K562 (cell line): ENCODE data around the gene FKBP8. TPM values are rescaled to one million over a fixed set of nuclear protein-coding genes. Genes with fewer than 3 reads are reported as not detected.

Experiments used
- BRD4 ChIP-seq: fragments of 200-600 bp; sonication (generic); IDR thresholded peaks from 2 replicates; pipeline ENCODE4 v1.6.1; 2017; ENCODE audit warnings: inconsistent platforms
- CTBP1 ChIP-seq: fragments of 450-650 bp; IDR thresholded peaks from 2 replicates; pipeline ENCODE4 v1.6.1; 2016; ENCODE audit warnings: borderline replicate concordance
- FOXA1 ChIP-seq: fragments of 450-650 bp; IDR thresholded peaks from 2 replicates; pipeline ENCODE4 v1.6.1; 2016; ENCODE audit warnings: mild to moderate bottlenecking, borderline replicate concordance
- FOXA3 ChIP-seq, 2 experiments: fragments of 450-650 bp in 1 of 2; sonication (generic) in 1 of 2; formaldehyde crosslinking; IDR thresholded peaks in 1 of 2; conservative IDR thresholded peaks in 1 of 2; 2 replicates each; pipeline versions ENCODE4 v1.4.0 to v1.8.0; 2020 to 2022; ENCODE audit warnings: mild to moderate bottlenecking in 2 of 2, missing genetic modification reagents in 1 of 2
- HDAC2 ChIP-seq: fragments of 450-650 bp; IDR thresholded peaks from 2 replicates; pipeline ENCODE4 v1.6.1; 2016; ENCODE audit warnings: mild to moderate bottlenecking
- HDAC6 ChIP-seq: IDR thresholded peaks from 2 replicates; pipeline ENCODE4 v1.6.1; 2012; ENCODE audit warnings: low read depth, mild to moderate bottlenecking, control low read depth, inconsistent platforms, low read length, moderate library complexity
- HDGF ChIP-seq: fragments of 450-650 bp; IDR thresholded peaks from 2 replicates; pipeline ENCODE4 v1.6.1; 2016
- HES1 ChIP-seq: fragments of 450-650 bp; IDR thresholded peaks from 2 replicates; pipeline ENCODE4 v1.6.1; 2016; ENCODE audit warnings: low read depth, mild to moderate bottlenecking, moderate library complexity
- IRF2 ChIP-seq: sonication (generic); formaldehyde crosslinking; IDR thresholded peaks from 2 replicates; pipeline ENCODE4 v1.8.1; 2022; ENCODE audit warnings: mild to moderate bottlenecking, missing genetic modification reagents
- LEF1 ChIP-seq: fragments of 450-650 bp; IDR thresholded peaks from 2 replicates; pipeline ENCODE4 v1.6.1; 2016; ENCODE audit warnings: mild to moderate bottlenecking
- RBM14 ChIP-seq: fragments of 200-400 bp; formaldehyde crosslinking; IDR thresholded peaks from 2 replicates; pipeline ENCODE4 v1.6.1; 2018; ENCODE audit warnings: low read depth, mild to moderate bottlenecking, low read length, moderate library complexity, borderline replicate concordance; ENCODE audit not compliant: insufficient read depth
- SNRNP70 ChIP-seq: fragments of 200-400 bp; formaldehyde crosslinking; optimal IDR thresholded peaks from 2 replicates; pipeline ENCODE3; 2017; ENCODE audit warnings: low read depth, low read length
- SRSF9 ChIP-seq: fragments of 200-400 bp; formaldehyde crosslinking; IDR thresholded peaks from 2 replicates; pipeline ENCODE4 v1.6.1; 2017; ENCODE audit warnings: low read depth, low read length, borderline replicate concordance
- STAT5B ChIP-seq: fragments of 250-450 bp; sonication (Bioruptor Pico); IDR thresholded peaks from 2 replicates; pipeline ENCODE4 v1.8.0; 2021; ENCODE audit warnings: mild to moderate bottlenecking, inconsistent platforms
- TAF9B ChIP-seq: fragments of 450-650 bp; IDR thresholded peaks from 2 replicates; pipeline ENCODE4 v1.6.1; 2018; ENCODE audit warnings: mild to moderate bottlenecking; ENCODE audit not compliant: partially characterized antibody
- USF1 ChIP-seq: sonication (generic); formaldehyde crosslinking; IDR thresholded peaks from 2 replicates; pipeline ENCODE4 v1.9.0; 2022; ENCODE audit warnings: mild to moderate bottlenecking, missing genetic modification reagents
- ZBTB1 ChIP-seq: sonication (generic); formaldehyde crosslinking; IDR thresholded peaks from 2 replicates; pipeline ENCODE4 v1.8.1; 2023; ENCODE audit warnings: missing genetic modification reagents, low read depth, mild to moderate bottlenecking, borderline replicate concordance
- ZBTB17 ChIP-seq: fragments of 450-650 bp; formaldehyde crosslinking; IDR thresholded peaks from 2 replicates; pipeline ENCODE4 v1.4.0; 2020; ENCODE audit warnings: mild to moderate bottlenecking
- ZNF143 ChIP-seq: sonication (generic); formaldehyde crosslinking; IDR thresholded peaks from 2 replicates; pipeline ENCODE4 v1.9.0; 2022; ENCODE audit warnings: mild to moderate bottlenecking, missing genetic modification reagents
- ZNF239 ChIP-seq: fragments of 250-450 bp; sonication (Bioruptor Pico); IDR thresholded peaks from 2 replicates; pipeline ENCODE4 v1.4.0; 2020; ENCODE audit warnings: mild to moderate bottlenecking
- ZNF253 ChIP-seq: fragments of 250-450 bp; sonication (Bioruptor Pico); conservative IDR thresholded peaks from 2 replicates; pipeline ENCODE4 v1.6.1; 2021; ENCODE audit warnings: mild to moderate bottlenecking
- ZNF445 ChIP-seq: fragments of 250-450 bp; sonication (Bioruptor Pico); IDR thresholded peaks from 2 replicates; pipeline ENCODE4 v1.4.0; 2020; ENCODE audit warnings: low read depth, mild to moderate bottlenecking, moderate library complexity
- ZNF780A ChIP-seq: fragments of 250-450 bp; sonication (Bioruptor Pico); IDR thresholded peaks from 2 replicates; pipeline ENCODE4 v1.5.0; 2021; ENCODE audit warnings: mild to moderate bottlenecking
- polyA plus RNA-seq, 8 experiments: library from polyadenylated mRNA; depleted of rRNA in 4 of 8; stranded (reverse) in 5 of 8; unstranded in 3 of 8; fragments of >200 nt; fragmentation: Nextera tagmentation in 2 of 8; fragmentation: Illumina TruSeq in 1 of 8; extraction: Ambion mirVana in 2 of 8; extraction: Trizol in 1 of 8; gene quantifications; 2 replicates each; pipeline versions ENCODE4 v1.2.1 to v1.2.3, GENCODE V29; 2011 to 2014; ENCODE audit warnings: inconsistent platforms in 1 of 8, missing spikeins in 1 of 8
- total RNA-seq, 7 experiments: library from RNA; depleted of rRNA in 6 of 7; stranded (reverse); fragments of >200 nt in 6 of 7; fragmentation: Illumina TruSeq in 2 of 7; extraction: Trizol in 2 of 7; gene quantifications; 2 replicates each; pipeline versions ENCODE4 v1.2.1 to v1.2.3, GENCODE V29; 2011 to 2021; ENCODE audit warnings: low replicate concordance in 1 of 7
- TF ChIP-seq, protein P1 (sequence below): fragments of 450-650 bp; IDR thresholded peaks from 2 replicates; pipeline ENCODE4 v1.6.1; 2016
- TF ChIP-seq, protein P2 (sequence below), 2 experiments: IDR thresholded peaks in 1 of 2; conservative IDR thresholded peaks in 1 of 2; 2 replicates each; pipeline ENCODE4 v1.6.1; 2016; ENCODE audit warnings: low read depth in 2 of 2, mild to moderate bottlenecking in 1 of 2, missing compliant biosample characterization in 1 of 2, missing genetic modification characterization in 1 of 2, moderate library complexity in 1 of 2

FKBP8 gene
- total and polyA plus RNA-seq, 9 of the 15 experiments (the other 6 are each of a cell fraction or from before 2014, with no cell fraction given): 0.46 to 236 (median 104) TPM

- TF ChIP-seq, protein P1, sequence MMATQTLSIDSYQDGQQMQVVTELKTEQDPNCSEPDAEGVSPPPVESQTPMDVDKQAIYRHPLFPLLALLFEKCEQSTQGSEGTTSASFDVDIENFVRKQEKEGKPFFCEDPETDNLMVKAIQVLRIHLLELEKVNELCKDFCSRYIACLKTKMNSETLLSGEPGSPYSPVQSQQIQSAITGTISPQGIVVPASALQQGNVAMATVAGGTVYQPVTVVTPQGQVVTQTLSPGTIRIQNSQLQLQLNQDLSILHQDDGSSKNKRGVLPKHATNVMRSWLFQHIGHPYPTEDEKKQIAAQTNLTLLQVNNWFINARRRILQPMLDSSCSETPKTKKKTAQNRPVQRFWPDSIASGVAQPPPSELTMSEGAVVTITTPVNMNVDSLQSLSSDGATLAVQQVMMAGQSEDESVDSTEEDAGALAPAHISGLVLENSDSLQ: peak; percentile 45; the same call in 1 of the 2 replicates
- no peak for TF ChIP-seq ZNF445 (CRISPR knock-in tag)
- no peak for TF ChIP-seq IRF2 (CRISPR knock-in tag)
- no peak for TF ChIP-seq ZNF239 (CRISPR knock-in tag)
- TF ChIP-seq ZBTB1 (CRISPR knock-in tag): no peak
- no peak for TF ChIP-seq HDGF
- no peak for TF ChIP-seq FOXA3 (CRISPR knock-in tag; conservative IDR thresholded peaks at IDR 0.05 in 1 of 2, IDR thresholded peaks at IDR 0.05 in 1 of 2)
- TF ChIP-seq HDAC6: no peak
- no peak for TF ChIP-seq ZNF780A (CRISPR knock-in tag)
- TF ChIP-seq ZNF143 (CRISPR knock-in tag): no peak
- TF ChIP-seq STAT5B (CRISPR knock-in tag): no peak
- TF ChIP-seq ZBTB17 (CRISPR knock-in tag): no peak
- TF ChIP-seq HES1: no peak
- TF ChIP-seq BRD4: no peak
- no peak for TF ChIP-seq LEF1
- TF ChIP-seq ZNF253: no peak
- TF ChIP-seq RBM14: no peak
- TF ChIP-seq CTBP1: 0 out of 2 replicates have a peak, but pooled peaks have one; percentile 44
- no peak for TF ChIP-seq SRSF9
- TF ChIP-seq, protein P2, sequence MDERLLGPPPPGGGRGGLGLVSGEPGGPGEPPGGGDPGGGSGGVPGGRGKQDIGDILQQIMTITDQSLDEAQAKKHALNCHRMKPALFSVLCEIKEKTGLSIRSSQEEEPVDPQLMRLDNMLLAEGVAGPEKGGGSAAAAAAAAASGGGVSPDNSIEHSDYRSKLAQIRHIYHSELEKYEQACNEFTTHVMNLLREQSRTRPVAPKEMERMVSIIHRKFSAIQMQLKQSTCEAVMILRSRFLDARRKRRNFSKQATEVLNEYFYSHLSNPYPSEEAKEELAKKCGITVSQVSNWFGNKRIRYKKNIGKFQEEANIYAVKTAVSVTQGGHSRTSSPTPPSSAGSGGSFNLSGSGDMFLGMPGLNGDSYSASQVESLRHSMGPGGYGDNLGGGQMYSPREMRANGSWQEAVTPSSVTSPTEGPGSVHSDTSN (CRISPR knock-in tag; IDR thresholded peaks at IDR 0.05; ENCODE audit: low read depth): no peak
- TF ChIP-seq, protein P2 (tag; conservative IDR thresholded peaks at IDR 0.05; ENCODE audit: low read depth): no peak
- no peak for TF ChIP-seq TAF9B
- no peak for TF ChIP-seq SNRNP70
- no peak for TF ChIP-seq USF1
- no peak for TF ChIP-seq FOXA1
- TF ChIP-seq HDAC2: no peak
Observed at GRCh38 chr19:18519962-18520847, 23.2 kb downstream of the FKBP8 start (continued).
